NCI-H146 (cell line): ENCODE measurements around the gene MEIKIN.
"Not testable (repeated sequence)": the region's sequence is repeated elsewhere in the genome, so short reads cannot be mapped to it uniquely, and the experiment has no call there.

ENCODE experiments used
- DNase-seq: peaks from one replicate; lab custom pipeline; 2025; lab: John Stamatoyannopoulos, UW

Gene MEIKIN

DNA sequence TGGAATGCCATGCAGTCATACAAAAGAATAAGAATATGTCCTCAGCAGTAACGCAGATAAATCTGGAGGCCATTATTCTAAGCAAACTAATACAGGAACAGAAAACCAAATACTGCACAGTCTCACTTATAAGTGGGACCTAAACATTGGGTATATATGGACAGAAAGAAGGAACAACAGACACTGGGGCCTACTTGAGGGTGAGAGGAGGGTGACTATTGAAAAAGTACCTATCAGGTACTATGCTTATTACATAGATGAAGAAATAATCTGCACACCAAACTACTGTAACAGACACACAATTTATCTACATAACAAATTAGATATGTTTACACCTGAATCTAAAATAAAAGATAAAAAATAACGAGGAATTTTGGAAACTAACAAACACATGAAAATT is 38.8 kb downstream of the MEIKIN start:
- DNase-seq = no peak

GRCh38 chr5:131902266-131902665 is 43.2 kb downstream of the MEIKIN start:
- DNase-seq = not testable (repeated sequence)

GRCh38 chr5:131899686-131900085 is 45.8 kb downstream of the MEIKIN start:
- DNase-seq = no peak

- DNase-seq = no peak
Observed at GRCh38 chr5:131883984-131884383, 61.5 kb downstream of the MEIKIN start.

- no peak for DNase-seq
Observed at GRCh38 chr5:131879705-131880104, 65.8 kb downstream of the MEIKIN start.

GRCh38 chr5:131877873-131878272 is 67.6 kb downstream of the MEIKIN start:
- no peak for DNase-seq

DNA sequence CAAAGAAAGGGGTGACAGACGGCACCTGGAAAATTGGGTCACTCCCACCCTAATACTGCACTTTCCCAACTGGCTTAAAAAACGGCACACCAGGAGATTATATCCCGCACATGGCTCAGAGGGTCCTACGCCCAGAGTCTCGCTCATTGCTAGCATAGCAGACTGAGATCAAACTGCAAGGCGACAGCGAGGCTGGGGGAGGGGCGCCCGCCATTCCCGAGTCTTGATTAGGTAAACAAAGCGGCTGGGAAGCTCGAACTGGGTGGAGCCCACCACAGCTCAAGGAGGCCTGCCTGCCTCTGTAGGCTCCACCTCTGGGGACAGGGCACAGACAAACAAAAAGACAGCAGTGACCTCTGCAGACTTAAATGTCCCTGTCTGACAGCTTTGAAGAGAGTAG is 74.2 kb downstream of the MEIKIN start:
- DNase-seq = not testable (repeated sequence)

DNA sequence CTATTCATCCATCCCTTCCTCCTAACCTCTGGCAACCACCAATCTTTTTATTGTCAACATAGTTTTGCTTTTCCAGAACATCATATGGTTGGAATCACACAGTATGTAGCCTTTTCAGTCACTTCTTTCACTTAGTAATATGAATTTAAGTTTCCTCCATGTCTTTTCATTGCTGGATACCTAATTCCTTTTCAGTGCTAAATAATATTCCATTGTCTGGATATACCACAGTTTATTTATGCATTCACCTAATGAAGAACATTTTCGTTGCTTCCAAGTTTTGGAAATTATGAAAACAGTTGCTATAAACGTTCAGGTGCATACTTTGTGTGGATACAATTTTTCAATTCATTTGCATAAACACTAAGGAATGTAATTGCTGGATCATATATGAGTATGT is 77.9 kb downstream of the MEIKIN start:
- no peak for DNase-seq

DNA sequence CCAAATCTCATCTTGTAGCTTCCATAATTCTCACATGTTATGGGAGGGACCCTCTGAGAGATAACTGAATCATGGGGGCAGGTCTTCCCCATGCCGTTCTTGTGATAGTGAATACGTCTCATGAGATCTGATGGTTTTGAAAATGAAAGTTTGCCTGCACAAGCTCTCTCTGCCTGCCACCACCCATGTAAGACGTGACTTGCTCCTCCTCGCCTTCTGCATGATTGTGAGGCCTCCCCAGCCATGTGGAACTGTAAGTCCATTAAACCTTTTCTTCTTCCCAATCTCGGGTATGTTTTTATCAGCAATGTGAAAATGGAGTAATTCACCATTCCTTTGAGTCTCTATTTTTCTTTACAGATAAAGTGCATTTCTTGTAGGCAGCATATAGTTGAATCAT is 81.8 kb downstream of the MEIKIN start:
- DNase-seq = no peak

DNA sequence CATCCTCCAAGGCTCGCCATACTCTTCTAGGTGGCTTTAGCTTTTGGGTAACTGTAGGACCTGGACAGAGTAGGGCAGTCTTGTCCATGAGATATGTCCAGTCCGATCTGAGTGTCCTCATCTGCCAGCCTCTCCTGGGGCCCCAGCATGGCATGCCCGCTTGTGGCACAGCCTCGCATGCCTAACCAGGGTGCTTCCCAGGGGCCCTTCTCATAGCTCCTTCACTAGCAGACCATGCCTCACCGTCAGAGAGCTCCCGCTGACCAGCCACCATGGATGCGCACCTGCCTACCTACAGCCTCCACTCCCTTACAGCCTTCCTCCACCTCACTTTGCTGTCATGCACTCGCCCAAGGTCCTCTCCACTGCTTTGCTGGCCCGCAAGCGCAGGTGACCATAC is 88.1 kb downstream of the MEIKIN start:
- no peak for DNase-seq

GRCh38 chr5:131855452-131855851 is 90.0 kb downstream of the MEIKIN start:
- DNase-seq = no peak

DNA sequence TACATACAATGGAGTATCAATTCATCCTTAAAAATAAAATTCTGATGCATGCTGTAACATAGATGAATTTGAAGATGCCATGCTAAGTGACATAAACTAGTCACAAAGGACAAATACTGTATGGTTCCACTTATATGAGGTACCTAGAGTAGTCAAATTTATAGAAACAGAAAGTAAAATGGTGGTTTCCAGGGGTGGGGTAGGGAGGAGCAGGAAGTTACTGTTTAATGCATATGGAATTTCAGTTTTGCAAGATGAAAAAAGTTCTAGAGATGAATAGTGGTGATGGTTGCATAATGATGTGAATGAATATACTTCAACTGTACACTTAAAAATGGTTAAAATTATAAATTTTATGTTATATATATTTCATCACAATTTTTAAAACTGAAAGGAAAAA is 91.3 kb downstream of the MEIKIN start:
- DNase-seq = no peak

DNA sequence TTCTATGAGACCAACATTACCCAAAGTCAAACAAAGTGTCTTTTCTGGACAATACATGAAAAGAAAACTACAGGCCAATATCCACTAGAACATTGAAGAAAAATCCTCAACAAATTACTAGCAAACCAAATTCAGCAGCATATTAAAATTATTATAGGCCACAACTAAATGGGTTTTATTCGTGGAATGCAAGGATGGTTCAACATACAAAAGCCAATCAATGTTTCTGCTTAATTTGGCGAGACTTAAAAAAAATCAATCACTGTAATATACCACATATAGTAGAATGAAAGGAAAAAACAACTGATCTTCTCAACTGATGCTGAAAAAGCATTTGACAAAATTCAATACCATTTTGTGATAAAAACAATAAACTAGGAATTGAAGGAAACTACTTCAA is 96.8 kb downstream of the MEIKIN start:
- DNase-seq = no peak

- DNase-seq = no peak
Observed at GRCh38 chr5:131846536-131846935, 98.9 kb downstream of the MEIKIN start.

GRCh38 chr5:131845828-131846227 is 99.6 kb downstream of the MEIKIN start:
- no peak for DNase-seq

- not testable (repeated sequence) for DNase-seq
Observed at GRCh38 chr5:131842971-131843370, 102.5 kb downstream of the MEIKIN start.

DNA sequence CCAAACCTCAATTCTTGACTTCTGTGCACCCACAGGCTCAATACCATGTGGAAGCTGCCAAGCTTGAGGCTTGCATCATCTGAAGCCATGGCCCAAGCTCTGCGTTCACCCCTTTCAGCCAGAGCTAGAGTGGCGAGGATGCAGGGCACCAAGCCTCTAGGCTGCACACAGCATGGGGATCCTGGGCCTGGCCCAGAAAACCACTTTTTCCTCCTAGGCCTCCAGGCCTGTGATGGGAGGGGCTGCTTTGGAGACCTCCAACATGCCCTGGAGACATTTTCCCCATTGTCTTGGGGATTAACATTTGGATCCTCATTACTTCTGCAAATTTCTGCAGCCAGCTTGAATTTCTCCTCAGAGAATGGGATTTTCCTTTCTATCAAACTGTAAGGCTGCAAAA is 112.8 kb downstream of the MEIKIN start:
- DNase-seq = not testable (repeated sequence)

DNA sequence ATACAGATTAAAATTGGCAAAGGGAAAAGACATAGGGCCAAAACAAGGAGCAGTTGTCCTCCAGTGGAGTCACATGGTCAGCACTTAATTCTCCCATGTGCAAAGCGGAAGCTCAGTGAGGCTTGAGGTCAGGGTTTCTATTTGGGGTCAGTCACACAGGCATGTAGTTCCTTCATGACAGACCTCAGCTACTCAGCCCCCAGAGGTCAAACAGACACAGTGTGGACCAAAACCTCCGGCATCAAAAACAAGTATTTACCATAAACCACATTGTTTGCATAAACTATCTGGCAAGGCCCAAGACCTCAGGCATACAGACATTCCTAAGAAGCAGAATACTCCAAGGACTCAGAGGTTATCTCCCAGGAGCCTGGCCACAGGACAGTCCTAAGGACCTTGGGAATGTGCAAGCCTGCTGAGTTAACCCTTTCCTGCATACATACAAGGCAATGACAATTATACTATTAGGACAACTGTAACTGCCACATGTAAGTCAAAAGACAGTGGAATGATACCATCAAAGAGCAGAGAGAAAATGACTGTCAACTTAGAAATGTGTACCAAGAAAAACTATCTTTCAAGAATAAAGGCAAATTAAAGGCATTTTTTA is 120.0 kb downstream of the MEIKIN start:
- no peak for DNase-seq

- no peak for DNase-seq
Observed at GRCh38 chr5:131824631-131825030, 120.8 kb downstream of the MEIKIN start.

DNA sequence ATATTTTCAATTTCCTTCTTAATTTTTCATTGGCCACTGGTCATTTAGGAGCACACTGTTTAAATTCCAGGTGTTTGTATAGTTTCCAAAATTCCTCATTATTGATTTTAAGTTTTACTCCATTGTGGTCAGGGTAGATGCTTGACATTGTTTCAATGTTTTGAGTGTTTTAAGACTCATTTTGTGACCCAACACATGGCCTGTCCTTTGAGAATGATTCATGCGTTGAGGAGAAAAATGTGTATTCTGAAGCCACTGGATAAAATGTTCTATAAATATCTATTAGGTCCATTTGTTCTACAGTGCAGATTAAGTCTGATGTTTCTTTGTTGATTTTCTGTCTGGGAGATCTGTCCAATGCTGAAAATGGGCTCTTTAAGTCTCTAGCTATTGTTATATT is 124.2 kb downstream of the MEIKIN start:
- no peak for DNase-seq

- DNase-seq = no peak
Observed at GRCh38 chr5:131818001-131818724, 127.3 kb downstream of the MEIKIN start.

DNA sequence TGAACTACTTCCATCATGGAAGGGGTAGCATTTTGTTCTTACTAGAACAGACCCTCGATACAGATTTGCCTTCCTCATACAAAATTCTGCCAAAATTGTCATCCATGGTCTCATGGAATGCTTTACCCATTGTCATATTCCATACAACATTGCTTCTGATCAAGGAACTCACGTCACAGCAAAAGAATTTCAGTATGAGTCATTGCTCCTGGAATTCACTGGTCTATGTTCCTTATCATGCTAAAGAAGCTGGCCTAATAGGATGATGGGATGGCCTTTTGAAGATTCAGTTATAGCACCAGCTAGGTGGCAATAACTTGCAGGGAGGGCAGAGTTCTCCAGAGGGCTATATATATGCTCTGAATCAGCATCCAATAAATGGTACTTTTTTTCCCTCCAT is 130.5 kb downstream of the MEIKIN start:
- no peak for DNase-seq

DNA sequence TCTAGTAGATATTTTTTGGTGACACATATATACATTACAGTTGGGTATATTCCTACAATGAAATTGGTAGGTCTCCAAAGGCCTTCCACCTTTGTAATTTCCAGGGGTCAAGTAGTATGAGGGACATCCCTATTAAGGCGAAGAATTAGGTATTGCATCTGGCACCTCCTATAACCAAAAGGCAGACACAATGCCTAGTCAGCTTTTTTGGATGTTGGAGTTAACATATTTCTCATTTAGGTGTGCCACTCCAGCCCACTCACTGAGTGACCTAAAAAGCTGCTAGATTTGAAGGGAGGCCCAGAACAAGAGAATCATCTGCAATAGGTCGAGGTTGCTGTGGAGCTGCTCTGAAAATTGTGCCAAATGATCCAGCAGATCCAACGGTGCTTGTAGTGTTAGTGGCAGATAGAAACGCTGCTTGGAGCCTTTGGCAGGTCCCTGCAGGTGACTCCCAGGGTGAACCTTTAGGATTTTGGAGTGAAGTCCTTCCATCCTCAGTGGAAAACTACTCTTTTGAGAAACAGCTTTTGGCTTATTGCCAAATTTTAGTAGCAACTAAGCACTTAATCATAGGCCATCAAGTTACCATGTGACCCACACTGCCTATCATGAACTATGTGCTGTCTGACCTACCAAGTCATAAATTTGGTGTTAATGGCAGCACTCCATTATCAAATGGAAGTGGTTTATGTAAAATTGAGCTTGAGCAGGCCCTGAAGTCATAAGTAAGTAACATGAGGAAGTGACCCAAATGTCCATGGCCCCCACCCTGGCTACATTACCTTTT is 132.9 kb downstream of the MEIKIN start:
- DNase-seq = no peak
